SK-N-MC (cell line): ENCODE data around the gene TLN1.
A peak's percentile ranks its signal among the peaks of the same experiment; 100 is the strongest.

Experiments
- DNase-seq: peaks from one replicate; pipeline ENCODE4 v3.0.0-alpha.2; 2011; ENCODE audit warnings: low read depth, low spot score
- H3K27ac ChIP-seq: fragments of 200-600 bp; sonication (generic); 2 replicates; pipeline ENCODE4 v1.5.1; 2016; ENCODE audit warnings: mixed run types
- H3K36me3 ChIP-seq: fragments of 200-600 bp; sonication (generic); 2 replicates; pipeline ENCODE4 v1.6.1; 2017; ENCODE audit warnings: antibody characterized with exemption, low read length, mixed read lengths; ENCODE audit not compliant: insufficient read depth
- H3K4me3 ChIP-seq: fragments of 200-600 bp; sonication (generic); 2 replicates; pipeline ENCODE4 v1.5.1; 2016
- H3K9ac ChIP-seq: fragments of 200-600 bp; sonication (generic); 2 replicates; pipeline ENCODE4 v1.8.0; 2017; ENCODE audit warnings: mixed run types, mixed read lengths; ENCODE audit not compliant: insufficient read length
- H3K9me3 ChIP-seq: fragments of 200-600 bp; sonication (generic); 2 replicates; pipeline ENCODE4 v1.6.1; 2017; ENCODE audit warnings: low read depth, mild to moderate bottlenecking, antibody characterized with exemption, low read length, moderate library complexity, mixed read lengths
- EZH2 ChIP-seq: fragments of 200-600 bp; sonication (generic); IDR thresholded peaks from one replicate; pipeline ENCODE4 v1.6.1; 2017; ENCODE audit warnings: antibody characterized with exemption
- FOXP2 ChIP-seq: optimal IDR thresholded peaks from 2 replicates; pipeline ENCODE3; 2011; ENCODE audit warnings: mild to moderate bottlenecking, moderate library complexity; ENCODE audit not compliant: insufficient read depth; ENCODE audit errors: extremely low read length, control extremely low read depth
- POLR2AphosphoS5 ChIP-seq: IDR thresholded peaks from 2 replicates; pipeline ENCODE4 v1.6.1; 2012; ENCODE audit warnings: mild to moderate bottlenecking, low read depth, low read length, borderline replicate concordance

Gene TLN1

DNA sequence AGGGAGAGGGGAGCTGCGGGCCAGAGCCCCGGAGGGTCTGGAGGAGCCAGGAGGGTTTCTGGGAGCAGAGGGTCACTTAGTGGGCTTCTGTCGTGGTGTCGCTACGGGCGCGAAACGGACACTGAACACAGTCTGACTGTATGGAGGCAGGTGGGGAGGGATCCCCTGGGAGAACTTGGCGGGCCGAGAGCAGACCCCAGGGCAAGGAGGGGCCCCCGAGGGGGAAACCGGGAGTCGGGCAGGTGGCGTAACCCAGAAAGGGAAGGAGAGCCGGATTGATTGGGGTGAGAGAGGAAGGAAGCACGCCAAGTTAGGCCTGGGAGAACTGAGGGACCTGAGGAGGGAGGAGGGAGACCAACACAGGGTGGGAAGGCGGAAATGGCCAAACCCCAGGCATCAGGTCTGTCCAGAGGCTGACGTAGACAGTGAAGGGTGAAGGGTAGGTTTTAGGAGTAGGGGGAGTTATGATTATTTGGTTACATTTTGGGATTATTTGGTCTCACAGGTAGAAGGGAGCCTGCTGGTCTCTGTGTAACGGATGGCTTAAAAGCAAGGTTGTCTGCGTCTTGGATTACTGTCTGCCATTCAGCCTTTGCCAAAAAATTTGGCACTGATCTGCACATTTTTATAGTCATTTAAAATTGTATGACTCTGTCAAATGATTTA is 25.4 kb upstream of the TLN1 start:
- Histone ChIP-seq H3K9me3 (no peaks in the 10 kb centered on the region), H3K4me3 (peak overlapping the region; percentile 86), H3K36me3 (peaks cover 11% of the 10 kb centered on the region; the same call in 1 of the 2 replicates), H3K27ac (no peak overlapping the region), H3K9ac (peak overlapping the region; percentile 80)
- no peak for TF ChIP-seq FOXP2
- DNase-seq, result no peak

- Histone ChIP-seq H3K27ac (no peak overlapping the region), H3K4me3 (peak overlapping the region; percentile 86), H3K9me3 (no peaks in the 10 kb centered on the region), H3K9ac (peak overlapping the region; percentile 80), H3K36me3 (peaks cover 14% of the 10 kb centered on the region; the same call in 1 of the 2 replicates)
- DNase-seq, result no peak
- TF ChIP-seq FOXP2, result no peak
- peak; percentile 57; the same call in 1 of the 2 replicates for TF ChIP-seq POLR2AphosphoS5
- no peak for TF ChIP-seq EZH2
Measured at GRCh38 chr9:35756275-35757225, 24.6 kb upstream of the TLN1 start.

DNA sequence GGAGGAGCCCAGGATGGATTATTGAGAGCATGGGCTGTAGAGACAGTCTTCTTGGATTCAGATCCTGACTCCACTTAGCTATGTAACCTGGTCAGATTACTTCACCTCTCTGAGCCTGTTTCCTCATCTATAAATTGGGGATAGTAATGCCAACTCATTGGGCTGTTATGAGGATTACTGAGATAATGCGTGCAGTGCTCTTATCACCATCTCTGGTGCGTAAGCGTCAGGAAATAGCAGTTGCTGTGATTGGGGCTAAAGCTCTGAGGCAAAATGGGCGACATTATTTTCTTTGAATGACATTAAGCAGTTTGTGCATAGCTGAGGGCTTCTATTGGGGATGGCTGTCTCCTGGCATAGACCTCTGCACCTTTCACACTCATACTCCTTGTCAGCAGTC is 23.1 kb upstream of the TLN1 start:
- no peak for TF ChIP-seq POLR2AphosphoS5
- no peak for TF ChIP-seq EZH2
- TF ChIP-seq FOXP2, result no peak
- no peak overlapping the region for H3K4me3 ChIP-seq
- H3K9me3 ChIP-seq, result no peaks in the 10 kb centered on the region
- H3K27ac ChIP-seq, result no peak overlapping the region
- peaks cover 14% of the 10 kb centered on the region; the same call in 1 of the 2 replicates for H3K36me3 ChIP-seq
- H3K9ac ChIP-seq, result no peak overlapping the region
- no peak for DNase-seq

DNA sequence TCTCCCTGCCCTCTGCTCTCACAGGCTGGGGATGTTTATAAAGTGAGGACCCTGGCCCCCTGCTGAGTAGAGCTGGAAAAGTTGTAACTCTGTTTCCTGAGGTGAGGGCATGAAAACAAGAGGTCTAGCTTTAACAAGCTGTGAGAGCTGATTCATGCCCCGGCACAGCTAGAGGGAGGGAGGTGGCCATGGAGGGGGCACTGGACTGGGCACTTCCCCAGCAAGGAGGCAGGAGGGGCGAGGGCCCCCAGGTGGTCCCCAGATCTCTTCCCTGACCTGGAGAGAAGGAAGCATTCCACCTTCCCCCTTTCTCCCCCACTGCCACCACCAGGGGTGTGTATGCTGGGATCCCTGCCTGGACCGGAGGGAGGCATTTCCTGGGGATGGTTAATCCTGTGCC is 22.3 kb upstream of the TLN1 start, which contains the start of gene MSMP:
Gene MSMP (minus strand): TSS at position 13 of the 400 bp plus-strand sequence. CDS start 147 bp downstream, outside the sequence.
- Histone ChIP-seq H3K36me3 (peaks cover 14% of the 10 kb centered on the region; the same call in 1 of the 2 replicates), H3K4me3 (no peak within 1 kb of the TSS), H3K9ac (no peak within 1 kb of the TSS), H3K27ac (no peak within 1 kb of the TSS), H3K9me3 (no peaks in the 10 kb centered on the region)
- TF ChIP-seq EZH2, result no peak
- TF ChIP-seq POLR2AphosphoS5, result no peak
- no peak for TF ChIP-seq FOXP2
- no peak for DNase-seq

GRCh38 chr9:35753466-35753865 is 21.5 kb upstream of the TLN1 start:
- no peak overlapping the region for H3K9ac ChIP-seq
- peaks cover 14% of the 10 kb centered on the region; the same call in 1 of the 2 replicates for H3K36me3 ChIP-seq

DNA sequence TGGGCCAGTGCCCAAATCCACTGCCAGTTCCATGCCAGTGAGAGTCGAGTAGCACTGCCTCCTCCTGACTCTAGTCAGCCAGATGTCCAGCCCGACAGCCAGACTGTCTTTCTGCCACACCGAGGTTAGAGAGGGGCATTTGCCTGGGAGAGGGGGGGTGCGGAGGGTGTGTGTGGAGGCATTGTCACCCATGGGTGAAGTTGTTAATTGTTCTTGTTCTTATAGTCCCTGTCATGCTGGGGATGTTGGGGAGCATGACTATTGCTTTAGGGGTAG is 18.2 kb upstream of the TLN1 start:
- Histone ChIP-seq H3K9ac (peak overlapping the region; percentile 87), H3K27ac (no peak overlapping the region), H3K4me3 (peak overlapping the region; percentile 96), H3K36me3 (peaks cover 14% of the 10 kb centered on the region; the same call in 1 of the 2 replicates), H3K9me3 (no peaks in the 10 kb centered on the region)
- no peak for TF ChIP-seq POLR2AphosphoS5
- TF ChIP-seq FOXP2, result no peak
- TF ChIP-seq EZH2, result no peak
- DNase-seq, result no peak

More at GRCh38 chr9:35753466-35753865, 21.5 kb upstream of the TLN1 start:
- no peak overlapping the region for H3K27ac ChIP-seq
- no peaks in the 10 kb centered on the region for H3K9me3 ChIP-seq
- no peak for TF ChIP-seq FOXP2
- no peak for TF ChIP-seq POLR2AphosphoS5
- no peak for TF ChIP-seq EZH2
- no peak for DNase-seq
- H3K4me3 ChIP-seq, result no peak overlapping the region

DNA sequence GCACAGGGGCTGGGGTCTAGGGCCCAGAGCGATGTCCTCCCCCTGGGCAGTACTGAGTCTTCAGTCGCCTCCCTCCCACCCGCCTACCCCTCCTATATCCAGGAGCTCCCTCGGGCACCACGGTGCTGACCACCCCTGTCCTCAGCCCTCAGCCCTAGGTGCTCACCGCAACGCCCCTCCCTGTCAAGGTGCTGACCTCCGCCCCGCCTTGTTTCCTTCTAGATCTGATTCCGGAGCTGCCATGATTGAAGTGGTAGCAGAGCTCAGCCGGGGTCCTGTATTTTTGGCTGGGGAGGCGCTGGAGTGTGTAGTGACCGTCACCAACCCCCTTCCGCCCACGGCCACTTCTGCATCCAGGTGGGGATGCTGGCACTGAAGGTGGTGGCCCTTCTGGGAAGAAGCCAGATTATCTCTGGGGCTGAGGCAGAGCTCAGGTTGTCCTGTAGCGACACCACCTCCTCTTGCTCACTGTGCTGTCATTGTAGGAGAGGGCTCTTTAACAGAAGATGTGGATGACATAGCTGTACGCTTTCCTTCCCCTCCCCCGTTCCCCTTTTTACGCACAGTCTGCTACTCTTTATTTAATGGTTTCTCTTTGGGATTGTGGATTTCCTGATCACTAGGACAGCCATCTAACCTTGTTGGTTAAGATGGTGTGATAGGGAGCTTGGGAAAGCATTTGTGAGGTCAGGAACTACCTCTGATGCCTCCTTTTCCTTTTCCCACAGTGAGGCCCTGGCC is 17.7 kb upstream of the TLN1 start:
- peaks cover 15% of the 10 kb centered on the region; the same call in 1 of the 2 replicates for H3K36me3 ChIP-seq
- no peaks in the 10 kb centered on the region for H3K9me3 ChIP-seq
- peak overlapping the region; percentile 96 for H3K4me3 ChIP-seq
- H3K9ac ChIP-seq, result peak overlapping the region; percentile 87
- DNase-seq, result no peak
- TF ChIP-seq EZH2 (no peak), FOXP2 (no peak), POLR2AphosphoS5 (no peak)
- H3K27ac ChIP-seq, result no peak overlapping the region

- H3K4me3 ChIP-seq, result peak within 1 kb of the TSS; percentile 96
- no peak for TF ChIP-seq FOXP2
- TF ChIP-seq POLR2AphosphoS5, result peak; percentile 75; the same call in 1 of the 2 replicates
- H3K9ac ChIP-seq, result peak within 1 kb of the TSS; percentile 87
- no peaks in the 10 kb centered on the region for H3K9me3 ChIP-seq
- no peak for DNase-seq
- peaks cover 22% of the 10 kb centered on the region; the same call in 1 of the 2 replicates for H3K36me3 ChIP-seq
- no peak within 1 kb of the TSS for H3K27ac ChIP-seq
Measured at GRCh38 chr9:35748858-35749514, 17.0 kb upstream of the TLN1 start, which contains the start of the genes GBA2 and RGP1. Gene GBA2 (minus strand): TSS chr9:35749228. CDS start chr9:35748704, 524 bp downstream. Gene RGP1 (plus strand): TSS chr9:35749287. CDS start chr9:35749756, 469 bp downstream.
